ENCODE results near the gene EMC10.
A peak's percentile ranks its signal among the peaks of the same experiment; 100 is the strongest.

- TF ChIP-seq, protein P1, sequence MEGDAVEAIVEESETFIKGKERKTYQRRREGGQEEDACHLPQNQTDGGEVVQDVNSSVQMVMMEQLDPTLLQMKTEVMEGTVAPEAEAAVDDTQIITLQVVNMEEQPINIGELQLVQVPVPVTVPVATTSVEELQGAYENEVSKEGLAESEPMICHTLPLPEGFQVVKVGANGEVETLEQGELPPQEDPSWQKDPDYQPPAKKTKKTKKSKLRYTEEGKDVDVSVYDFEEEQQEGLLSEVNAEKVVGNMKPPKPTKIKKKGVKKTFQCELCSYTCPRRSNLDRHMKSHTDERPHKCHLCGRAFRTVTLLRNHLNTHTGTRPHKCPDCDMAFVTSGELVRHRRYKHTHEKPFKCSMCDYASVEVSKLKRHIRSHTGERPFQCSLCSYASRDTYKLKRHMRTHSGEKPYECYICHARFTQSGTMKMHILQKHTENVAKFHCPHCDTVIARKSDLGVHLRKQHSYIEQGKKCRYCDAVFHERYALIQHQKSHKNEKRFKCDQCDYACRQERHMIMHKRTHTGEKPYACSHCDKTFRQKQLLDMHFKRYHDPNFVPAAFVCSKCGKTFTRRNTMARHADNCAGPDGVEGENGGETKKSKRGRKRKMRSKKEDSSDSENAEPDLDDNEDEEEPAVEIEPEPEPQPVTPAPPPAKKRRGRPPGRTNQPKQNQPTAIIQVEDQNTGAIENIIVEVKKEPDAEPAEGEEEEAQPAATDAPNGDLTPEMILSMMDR (IDR thresholded peaks at IDR 0.05; ENCODE audit: low read depth, low read length, poor library complexity, severe bottlenecking) = peak; percentile 78
- no peak for TF ChIP-seq EZH2phosphoT487 (IDR thresholded peaks at IDR 0.05; ENCODE audit: borderline replicate concordance, low read length)
Observed at GRCh38 chr19:50478901-50479715, 2.8 kb downstream of the EMC10 start.
